Liver (tissue), 4 donors: ENCODE results near the gene SEMA4F. TPM values are rescaled to one million over a fixed set of nuclear protein-coding genes. Genes with fewer than 3 reads are reported as not detected.

Source experiments
- polyA plus RNA-seq, 2 donors: library from polyadenylated mRNA; stranded (reverse) in 1 of 2; unstranded in 1 of 2; fragments of 200-250 nt in 1 of 2; fragments of >200 nt in 1 of 2; fragmentation: Nextera tagmentation in 1 of 2; extraction: Ambion mirVana in 1 of 2; gene quantifications; one replicate each; pipeline versions ENCODE4 v1.2.1 to v1.2.3, GENCODE V29; 2013 to 2015
- total RNA-seq, 2 donors: library from RNA; depleted of rRNA; stranded (reverse); fragments of >200 nt; gene quantifications; one replicate each; pipeline ENCODE4 v1.2.3, GENCODE V29; 2014
- donor health status: healthy.
- donor health status: healthy.
- donor health status: healthy.

The SEMA4F gene
- total and polyA plus RNA-seq, 4 donors = 0.57 to 1.1 (median 0.96) TPM

Other genes starting within 250 kb of the SEMA4F start
- under 1 TPM; 0.08 to 0.23 TPM for gene C2orf81, start 232.6 kb upstream of the SEMA4F start, total RNA-seq
- under 1 TPM; 0.35 to 0.44 TPM for gene C2orf81, start 232.6 kb upstream of the SEMA4F start, polyA plus RNA-seq
- gene WDR54, start 232.5 kb upstream of the SEMA4F start, total RNA-seq = 1 to 10 TPM; 1.7 to 4.2 TPM
- 1 to 10 TPM; 3.0 to 3.2 TPM for gene WDR54, start 232.5 kb upstream of the SEMA4F start, polyA plus RNA-seq
- gene RTKN, start 212.3 kb upstream of the SEMA4F start, total RNA-seq = 10 to 100 TPM; 27.8 to 98.0 TPM
- gene RTKN, start 212.3 kb upstream of the SEMA4F start, polyA plus RNA-seq = 10 to 100 TPM; 54.4 to 91.7 TPM
- 10 to 100 TPM in 1 of 2 donors, 1 to 10 TPM in 1; 7.0 to 14.8 TPM for gene INO80B, start 199.2 kb upstream of the SEMA4F start, total RNA-seq
- 10 to 100 TPM in 1 of 2 donors, 1 to 10 TPM in 1; 2.7 to 14.0 TPM for gene INO80B, start 199.2 kb upstream of the SEMA4F start, polyA plus RNA-seq
- 10 to 100 TPM; 23.5 to 26.2 TPM for gene WBP1, start 195.8 kb upstream of the SEMA4F start, total RNA-seq
- gene WBP1, start 195.8 kb upstream of the SEMA4F start, polyA plus RNA-seq = 10 to 100 TPM; 19.2 to 45.0 TPM
- gene MOGS, start 188.9 kb upstream of the SEMA4F start, total RNA-seq = 10 to 100 TPM; 23.4 to 50.0 TPM
- gene MOGS, start 188.9 kb upstream of the SEMA4F start, polyA plus RNA-seq = 10 to 100 TPM; 21.2 to 38.6 TPM
- 10 to 100 TPM; 12.6 to 21.0 TPM for gene MRPL53, start 181.6 kb upstream of the SEMA4F start, total RNA-seq
- 10 to 100 TPM; 51.1 to 72.5 TPM for gene MRPL53, start 181.6 kb upstream of the SEMA4F start, polyA plus RNA-seq
- gene CCDC142, start 171.2 kb upstream of the SEMA4F start, total RNA-seq = 10 to 100 TPM; 13.4 to 28.3 TPM
- gene CCDC142, start 171.2 kb upstream of the SEMA4F start, polyA plus RNA-seq = 1 to 10 TPM; 5.1 to 8.3 TPM
- gene TTC31, start 171.2 kb upstream of the SEMA4F start, total RNA-seq = 10 to 100 TPM in 1 of 2 donors, 1 to 10 TPM in 1; 9.9 to 26.4 TPM
- 10 to 100 TPM; 15.3 to 16.3 TPM for gene TTC31, start 171.2 kb upstream of the SEMA4F start, polyA plus RNA-seq
- 1 to 10 TPM in 1 of 2 donors, under 1 TPM in 1; 0.84 to 2.7 TPM for gene LBX2, start 154.6 kb upstream of the SEMA4F start, total RNA-seq
- 1 to 10 TPM; 2.3 to 2.8 TPM for gene LBX2, start 154.6 kb upstream of the SEMA4F start, polyA plus RNA-seq
- 10 to 100 TPM in 1 of 2 donors, 1 to 10 TPM in 1; 3.3 to 11.1 TPM for gene PCGF1, start 146.6 kb upstream of the SEMA4F start, total RNA-seq
- 10 to 100 TPM; 10.6 to 12.5 TPM for gene PCGF1, start 146.6 kb upstream of the SEMA4F start, polyA plus RNA-seq
- gene TLX2, start 139.8 kb upstream of the SEMA4F start, total RNA-seq = not detected
- not detected for gene TLX2, start 139.8 kb upstream of the SEMA4F start, polyA plus RNA-seq
- 1 to 10 TPM in 1 of 2 donors, under 1 TPM in 1; 0.08 to 1.0 TPM for gene DQX1, start 128.0 kb upstream of the SEMA4F start, total RNA-seq
- gene DQX1, start 128.0 kb upstream of the SEMA4F start, polyA plus RNA-seq = under 1 TPM in 1 of 2 donors, not detected in 1; 0.05 TPM
- gene AUP1, start 124.5 kb upstream of the SEMA4F start, total RNA-seq = 100 to 1,000 TPM in 1 of 2 donors, 10 to 100 TPM in 1; 62.6 to 126 TPM
- 100 to 1,000 TPM in 1 of 2 donors, 10 to 100 TPM in 1; 96.4 to 122 TPM for gene AUP1, start 124.5 kb upstream of the SEMA4F start, polyA plus RNA-seq
- gene HTRA2, start 124.3 kb upstream of the SEMA4F start, total RNA-seq = 10 to 100 TPM; 18.7 to 81.8 TPM
- gene HTRA2, start 124.3 kb upstream of the SEMA4F start, polyA plus RNA-seq = 10 to 100 TPM; 13.3 to 18.2 TPM
- gene LOXL3, start 100.3 kb upstream of the SEMA4F start, total RNA-seq = 1 to 10 TPM; 1.6 to 2.8 TPM
- gene LOXL3, start 100.3 kb upstream of the SEMA4F start, polyA plus RNA-seq = under 1 TPM; 0.31 to 0.98 TPM
- gene DOK1, start 99.5 kb upstream of the SEMA4F start, total RNA-seq = 1 to 10 TPM; 4.6 to 8.6 TPM
- gene DOK1, start 99.5 kb upstream of the SEMA4F start, polyA plus RNA-seq = 1 to 10 TPM; 2.0 to 3.6 TPM
- gene M1AP, start 5.9 kb upstream of the SEMA4F start, total RNA-seq = under 1 TPM; under 0.01 to 0.09 TPM
- under 1 TPM; 0.06 to 0.38 TPM for gene M1AP, start 5.9 kb upstream of the SEMA4F start, polyA plus RNA-seq
- 1 to 10 TPM; 1.3 to 3.5 TPM for gene HK2, start 179.9 kb downstream of the SEMA4F start, total RNA-seq
- under 1 TPM; 0.21 to 0.67 TPM for gene HK2, start 179.9 kb downstream of the SEMA4F start, polyA plus RNA-seq